H1 (cell line): Measurements from ENCODE around the gene HUWE1.

Experiments used
- CHD2 ChIP-seq: IDR thresholded peaks from 2 replicates; pipeline ENCODE4 v1.6.1; 2012; ENCODE audit warnings: low read length, improper control_type of control experiment
- CTCF ChIP-seq, 3 experiments: IDR thresholded peaks; 1 replicate in 2 of 3; 2 replicates in 1 of 3; pipeline versions ENCODE4 v1.5.1 to v1.6.1; 2011; ENCODE audit warnings: low read length in 3 of 3, mild to moderate bottlenecking in 3 of 3, inconsistent platforms in 2 of 3, low read depth in 1 of 3, moderate library complexity in 1 of 3; ENCODE audit not compliant: insufficient read depth in 1 of 3; ENCODE audit errors: control extremely low read depth in 1 of 3
- EZH2 ChIP-seq: fragments of 200-600 bp; sonication (generic); IDR thresholded peaks from 2 replicates; pipeline ENCODE4 v1.7.1; 2012; ENCODE audit warnings: low read depth, mild to moderate bottlenecking, moderate library complexity, low read length, inconsistent platforms; ENCODE audit not compliant: severe bottlenecking
- MAX ChIP-seq: IDR thresholded peaks from 2 replicates; pipeline ENCODE4 v1.6.1; 2012; ENCODE audit warnings: inconsistent platforms
- POLR2A ChIP-seq, 2 experiments: IDR thresholded peaks; 1 replicate in 1 of 2; 2 replicates in 1 of 2; pipeline ENCODE4 v1.6.1; 2011; ENCODE audit warnings: low read depth in 2 of 2, low read length in 2 of 2, mild to moderate bottlenecking in 2 of 2; ENCODE audit errors: control extremely low read depth in 1 of 2
- POLR2AphosphoS5 ChIP-seq: IDR thresholded peaks from 2 replicates; pipeline ENCODE4 v1.6.1; 2011; ENCODE audit warnings: low read depth, low read length
- SIX5 ChIP-seq: IDR thresholded peaks from 2 replicates; pipeline ENCODE4 v1.6.1; 2011; ENCODE audit warnings: mild to moderate bottlenecking, low read depth, low read length
- SP2 ChIP-seq: IDR thresholded peaks from 2 replicates; pipeline ENCODE4 v1.6.1; 2012; ENCODE audit warnings: mild to moderate bottlenecking, low read length, inconsistent platforms
- USF2 ChIP-seq: IDR thresholded peaks from 2 replicates; pipeline ENCODE4 v1.6.1; 2011; ENCODE audit warnings: low read length, improper control_type of control experiment

GRCh38 chrX:53715346-53715924, 28.9 kb upstream of the HUWE1 start:
- TF ChIP-seq SP2 (no peak), CTCF (IDR thresholded peaks at IDR 0.05; ENCODE audit: control extremely low read depth in 1 of 3, insufficient read depth in 1 of 3, low read depth in 1 of 3, low read length in 3 of 3) (no peak), MAX (no peak), EZH2 (no peak), CHD2 (no peak), POLR2A (IDR thresholded peaks at IDR 0.05; ENCODE audit: control extremely low read depth in 1 of 2, low read depth in 2 of 2, low read length in 2 of 2) (no peak), SIX5 (no peak), POLR2AphosphoS5 (no peak), USF2 (no peak)
